Kidney epithelial cell (primary cell): ENCODE data around the gene INTS1. TPM values are rescaled to one million over a fixed set of nuclear protein-coding genes. Genes with fewer than 3 reads are reported as not detected.

Experiments
- DNase-seq: peaks from one replicate; pipeline ENCODE4 v3.0.0-alpha.2; 2010; ENCODE audit warnings: low read depth
- H3K27me3 ChIP-seq: 2 replicates; pipeline ENCODE4 v1.6.0; 2011; ENCODE audit warnings: low read length; ENCODE audit not compliant: control insufficient read depth, insufficient read depth
- H3K36me3 ChIP-seq: 2 replicates; pipeline ENCODE4 v1.5.1; 2011; ENCODE audit warnings: low read length; ENCODE audit not compliant: control insufficient read depth, insufficient read depth
- H3K4me3 ChIP-seq: 2 replicates; pipeline ENCODE4 v1.5.1; 2011; ENCODE audit warnings: low read depth, mild to moderate bottlenecking, control low read depth, low read length
- CTCF ChIP-seq: IDR thresholded peaks from 2 replicates; pipeline ENCODE4 v1.5.1; 2011; ENCODE audit warnings: mild to moderate bottlenecking, moderate library complexity, low read length, control low read depth, inconsistent platforms; ENCODE audit not compliant: insufficient read depth, poor library complexity, severe bottlenecking
- total RNA-seq: library from RNA; depleted of rRNA; stranded (reverse); fragments of >200 nt; gene quantifications from 2 replicates; pipeline ENCODE4 v1.2.3, GENCODE V29; 2015

The INTS1 gene
- total RNA-seq, 1 donor from 2014 or later: 84.3 TPM

- Histone ChIP-seq H3K4me3 (no peak overlapping the region), H3K27me3 (no peaks in the 10 kb centered on the region), H3K36me3 (no peaks in the 10 kb centered on the region)
- no peak for TF ChIP-seq CTCF
- DNase-seq: no peak
These were observed 35.1 kb upstream of the INTS1 start for GRCh38 chr7:1539181-1539881.

GRCh38 chr7:1538544-1539180 is 34.5 kb upstream of the INTS1 start:
- H3K27me3 ChIP-seq: no peaks in the 10 kb centered on the region

GRCh38 chr7:1537535-1538412 is 33.6 kb upstream of the INTS1 start:
- no peak for TF ChIP-seq CTCF
- no peaks in the 10 kb centered on the region for H3K36me3 ChIP-seq
- H3K4me3 ChIP-seq: peak overlapping the region; percentile 46
- peak; percentile 91 for DNase-seq
- H3K27me3 ChIP-seq: no peaks in the 10 kb centered on the region

More at GRCh38 chr7:1538544-1539180, 34.5 kb upstream of the INTS1 start:
- no peak for DNase-seq
- Histone ChIP-seq H3K36me3 (no peaks in the 10 kb centered on the region), H3K4me3 (peak overlapping the region; percentile 25)
- TF ChIP-seq CTCF: no peak

GRCh38 chr7:1536743-1537534 is 32.8 kb upstream of the INTS1 start:
- peak; percentile 91 for DNase-seq
- TF ChIP-seq CTCF: no peak
- Histone ChIP-seq H3K27me3 (no peaks in the 10 kb centered on the region), H3K4me3 (peak overlapping the region; percentile 46), H3K36me3 (no peaks in the 10 kb centered on the region)

GRCh38 chr7:1536455-1536742 is 32.2 kb upstream of the INTS1 start:
- DNase-seq: no peak
- H3K27me3 ChIP-seq: no peaks in the 10 kb centered on the region
- no peaks in the 10 kb centered on the region for H3K36me3 ChIP-seq
- no peak overlapping the region for H3K4me3 ChIP-seq
- TF ChIP-seq CTCF: no peak
